ENCODE measurements around the gene RCE1.

RCE1 gene

GRCh38 chr11:66845143-66845875, 2.1 kb downstream of the RCE1 start:
- no peak for DNase-seq (ENCODE audit: low read depth)

GRCh38 chr11:66845876-66846212, 2.6 kb downstream of the RCE1 start:
- DNase-seq (ENCODE audit: low read depth), result no peak

- DNase-seq (ENCODE audit: low read depth), result no peak
Observed at GRCh38 chr11:66846671-66847091, 3.4 kb downstream of the RCE1 start.

- DNase-seq (ENCODE audit: low read depth), result no peak
Observed at GRCh38 chr11:66847461-66848232, 4.4 kb downstream of the RCE1 start.

GRCh38 chr11:66848671-66849500, 5.6 kb downstream of the RCE1 start:
- DNase-seq (ENCODE audit: low read depth), result no peak

GRCh38 chr11:66849501-66850234, 6.4 kb downstream of the RCE1 start:
- no peak for DNase-seq (ENCODE audit: low read depth)

GRCh38 chr11:66850235-66850587, 7.0 kb downstream of the RCE1 start:
- DNase-seq (ENCODE audit: low read depth), result no peak

- no peak for DNase-seq (ENCODE audit: low read depth)
Observed at GRCh38 chr11:66850588-66851238, 7.5 kb downstream of the RCE1 start.

- DNase-seq (ENCODE audit: low read depth), result no peak
Observed at GRCh38 chr11:66851239-66851596, 8.0 kb downstream of the RCE1 start.

GRCh38 chr11:66851698-66852465, 8.6 kb downstream of the RCE1 start:
- no peak for DNase-seq (ENCODE audit: low read depth)

GRCh38 chr11:66852466-66853241, 9.4 kb downstream of the RCE1 start:
- no peak for DNase-seq (ENCODE audit: low read depth)

- no peak for DNase-seq (ENCODE audit: low read depth)
Observed at GRCh38 chr11:66853242-66854229, 10.3 kb downstream of the RCE1 start.

GRCh38 chr11:66854231-66854661, 11.0 kb downstream of the RCE1 start:
- DNase-seq (ENCODE audit: low read depth), result no peak

GRCh38 chr11:66854729-66855211, 11.5 kb downstream of the RCE1 start:
- no peak for DNase-seq (ENCODE audit: low read depth)

- DNase-seq (ENCODE audit: low read depth), result peak; percentile 64
Observed at GRCh38 chr11:66855574-66856495, 12.6 kb downstream of the RCE1 start.

- DNase-seq (ENCODE audit: low read depth), result peak; percentile 12
Observed at GRCh38 chr11:66856496-66857233, 13.4 kb downstream of the RCE1 start, which contains the start of gene LRFN4. Gene LRFN4, plus strand, starts transcription at chr11:66857064. Its CDS starts 681 bp downstream, at chr11:66857745.

Measured in stimulated activated CD8-positive, alpha-beta memory T cell treated with anti-CD3 and anti-CD28 coated beads, Interleukin-12 subunit alpha, Interleukin-12 subunit beta, amount 100 ng/mL, for 4 hours (primary cell).